Colonic mucosa (tissue), 4 donors: Measurements from ENCODE around the gene TMEM238. TPM values are rescaled to one million over a fixed set of nuclear protein-coding genes. Genes with fewer than 3 reads are reported as not detected.
A peak's percentile ranks its signal among the peaks of the same experiment; 100 is the strongest.

ENCODE experiments used
- DNase-seq: peaks from one replicate; pipeline ENCODE4 v3.0.0-alpha.2; 2020
- H3K27ac ChIP-seq: fragments of 200-600 bp; one replicate; pipeline ENCODE4 v1.8.0; 2021
- H3K27me3 ChIP-seq: fragments of 200-600 bp; one replicate; pipeline ENCODE4 v1.8.0; 2021
- H3K36me3 ChIP-seq: fragments of 200-600 bp; one replicate; pipeline ENCODE4 v1.8.0; 2021
- H3K4me1 ChIP-seq: fragments of 200-600 bp; one replicate; pipeline ENCODE4 v1.8.0; 2021; ENCODE audit warnings: mild to moderate bottlenecking
- H3K4me3 ChIP-seq: fragments of 200-600 bp; one replicate; pipeline ENCODE4 v1.8.0; 2021
- H3K9ac ChIP-seq, 2 donors: one replicate each; pipeline ENCODE4 v1.7.0; 2013; ENCODE audit warnings: control low read depth in 2 of 2, low read depth in 2 of 2, low read length in 2 of 2
- H3K9me3 ChIP-seq: fragments of 200-600 bp; one replicate; pipeline ENCODE4 v1.8.0; 2021
- CTCF ChIP-seq: fragments of 200-600 bp; IDR thresholded peaks from one replicate; pipeline ENCODE4 v1.8.0; 2022; ENCODE audit warnings: antibody characterized with exemption, mild to moderate bottlenecking
- intact Hi-C: fragments of 100-400 bp; cut with DNase I; formaldehyde crosslinking; loops from one replicate; pipeline ENCODE4 v1.14.1; 2022
- total RNA-seq, 2 donors: library from RNA; stranded (reverse); fragmentation: NEBNext Ultra II Directional in 1 of 2; extraction: Animal tissue kit (Norgen Biotek cat#: 25700) in 1 of 2; gene quantifications; one replicate each; pipeline ENCODE4 v1.2.1, GENCODE V29; 2021
- donor health status: healthy.
- donor health status: DM: no; HTN: no; CAD: no.
- donor health status: DM: no; HTN: no; CAD: no.

TMEM238 gene
- total RNA-seq, 2 donors from 2014 or later, result 78.1 to 85.9 TPM

GRCh38 chr19:55389386-55390317, 5.6 kb upstream of the TMEM238 start:
- peak overlapping the region in 1 of 2 donors; percentile 28 for H3K9ac ChIP-seq
- no peak for DNase-seq
- peaks cover 24% of the 10 kb centered on the region for H3K36me3 ChIP-seq
- H3K27ac ChIP-seq, result no peak overlapping the region
- intact Hi-C loops, result no loop called here
- no peak overlapping the region for H3K4me3 ChIP-seq
- H3K9me3 ChIP-seq, result no peaks in the 10 kb centered on the region
- no peaks in the 10 kb centered on the region for H3K27me3 ChIP-seq
- peaks cover 22% of the 10 kb centered on the region for H3K4me1 ChIP-seq
- TF ChIP-seq CTCF, result no peak

DNA sequence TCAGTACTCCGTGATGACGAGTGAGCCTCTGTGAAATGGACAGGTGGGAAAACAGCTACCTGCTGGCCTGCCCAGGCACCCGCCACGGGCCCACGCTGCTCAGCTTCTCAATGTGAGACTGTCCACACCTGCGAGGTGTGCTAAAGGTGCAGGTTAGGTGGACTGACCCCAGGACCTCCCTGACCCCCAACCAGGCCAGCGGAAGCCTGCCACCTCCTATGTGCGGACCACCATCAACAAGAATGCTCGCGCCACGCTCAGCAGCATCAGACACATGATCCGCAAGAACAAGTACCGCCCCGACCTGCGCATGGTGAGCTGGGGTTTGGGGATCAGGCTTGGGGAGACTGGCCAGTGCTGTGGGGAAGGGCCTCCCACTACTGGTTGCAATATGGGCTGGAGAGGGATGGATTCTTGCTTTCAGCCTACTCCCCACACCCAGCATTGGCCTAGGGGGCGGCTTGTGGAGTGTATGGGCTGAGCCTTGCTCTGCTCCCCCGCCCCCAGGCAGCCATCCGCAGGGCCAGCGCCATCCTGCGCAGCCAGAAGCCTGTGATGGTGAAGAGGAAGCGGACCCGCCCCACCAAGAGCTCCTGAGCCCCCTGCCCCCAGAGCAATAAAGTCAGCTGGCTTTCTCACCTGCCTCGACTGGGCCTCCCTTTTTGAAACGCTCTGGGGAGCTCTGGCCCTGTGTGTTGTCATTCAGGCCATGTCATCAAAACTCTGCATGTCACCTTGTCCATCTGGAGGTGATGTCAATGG, 3.8 kb upstream of the TMEM238 start:
- intact Hi-C loops, result no loop called here
- DNase-seq, result no peak

GRCh38 chr19:55386493-55386971, 2.4 kb upstream of the TMEM238 start:
- H3K27ac ChIP-seq, result peak overlapping the region; percentile 94
- TF ChIP-seq CTCF, result no peak
- H3K36me3 ChIP-seq, result peaks cover 24% of the 10 kb centered on the region
- no peaks in the 10 kb centered on the region for H3K27me3 ChIP-seq
- no peak for DNase-seq
- H3K4me3 ChIP-seq, result peak overlapping the region; percentile 73
- no peaks in the 10 kb centered on the region for H3K9me3 ChIP-seq
- peak overlapping the region; percentile 84 to 95 for H3K9ac ChIP-seq
- peaks cover 23% of the 10 kb centered on the region for H3K4me1 ChIP-seq
- intact Hi-C loops, result no loop called here

More for the DNA sequence above, 3.8 kb upstream of the TMEM238 start:
- Histone ChIP-seq H3K36me3 (peaks cover 24% of the 10 kb centered on the region), H3K4me1 (peaks cover 23% of the 10 kb centered on the region), H3K27me3 (no peaks in the 10 kb centered on the region), H3K9me3 (no peaks in the 10 kb centered on the region), H3K9ac (peak overlapping the region; percentile 48 to 95), H3K27ac (no peak overlapping the region), H3K4me3 (peak overlapping the region; percentile 73)
- TF ChIP-seq CTCF, result no peak

DNA sequence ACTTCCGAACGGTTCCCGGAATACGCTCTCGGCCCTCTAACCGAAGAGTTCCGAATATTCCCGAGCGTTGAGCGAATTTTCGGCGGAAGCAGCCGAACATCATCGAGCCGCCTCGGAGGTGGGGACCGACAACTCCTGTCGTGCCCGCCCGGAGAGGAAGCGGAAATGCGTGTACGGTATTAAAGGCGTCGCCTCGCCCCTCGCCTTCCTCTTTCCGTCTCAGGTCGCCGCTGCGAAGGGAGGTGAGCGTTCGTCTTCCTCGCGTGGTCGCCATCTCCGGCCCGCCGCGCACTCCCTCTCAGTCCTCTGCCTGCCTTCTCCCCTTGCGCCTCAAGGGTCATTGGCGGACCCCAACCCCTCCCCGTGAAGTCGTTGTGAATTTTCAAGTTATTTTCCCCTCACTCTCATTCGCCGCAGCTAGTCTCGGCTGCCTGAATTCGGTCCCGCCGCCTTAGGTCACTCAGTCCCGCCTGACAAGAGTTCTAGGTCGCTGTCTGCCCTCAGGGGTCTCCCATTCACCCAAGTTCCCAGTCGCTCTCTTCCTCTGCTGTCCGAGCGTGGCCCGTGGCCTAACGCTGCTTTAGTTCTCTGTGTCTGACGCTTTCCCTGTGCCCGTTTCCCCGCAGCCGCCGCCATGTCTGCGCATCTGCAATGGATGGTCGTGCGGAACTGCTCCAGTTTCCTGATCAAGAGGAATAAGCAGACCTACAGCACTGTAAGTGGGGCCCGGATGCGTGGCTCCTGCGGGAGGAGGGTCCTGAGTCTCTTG, 1.8 kb upstream of the TMEM238 start, which contains the start of gene RPL28:
TSS of gene RPL28 (plus strand) at position 209 of the 769 bp plus-strand sequence. CDS start at position 635, 426 bp downstream.
- peak within 1 kb of the TSS; percentile 94 to 95 for H3K9ac ChIP-seq
- H3K27me3 ChIP-seq, result no peaks in the 10 kb centered on the region
- no peak for TF ChIP-seq CTCF
- peaks cover 23% of the 10 kb centered on the region for H3K4me1 ChIP-seq
- H3K27ac ChIP-seq, result peak within 1 kb of the TSS; percentile 94
- intact Hi-C loops, result no loop called here
- no peaks in the 10 kb centered on the region for H3K9me3 ChIP-seq
- DNase-seq, result peak; percentile 99
- H3K36me3 ChIP-seq, result peaks cover 24% of the 10 kb centered on the region
- H3K4me3 ChIP-seq, result peak within 1 kb of the TSS; percentile 73
